Osteoblast (primary cell): Measurements from ENCODE around the gene ARHGAP6. TPM values are rescaled to one million over a fixed set of nuclear protein-coding genes. Genes with fewer than 3 reads are reported as not detected.

Source experiments
- DNase-seq: peaks from one replicate; pipeline ENCODE4 v3.0.0; 2011; ENCODE audit warnings: low spot score, mixed read lengths; ENCODE audit not compliant: insufficient read length; ENCODE audit errors: missing footprints
- H2AFZ ChIP-seq: 2 replicates; pipeline ENCODE4 v1.6.0; 2011; ENCODE audit warnings: mild to moderate bottlenecking, low read length
- H3K27ac ChIP-seq: 2 replicates; pipeline ENCODE4 v1.5.1; 2011; ENCODE audit warnings: mild to moderate bottlenecking, low read depth, low read length, moderate library complexity
- H3K27me3 ChIP-seq: 2 replicates; pipeline ENCODE4 v1.6.0; 2012; ENCODE audit warnings: mild to moderate bottlenecking, control low read depth, inconsistent platforms, low read length, moderate library complexity; ENCODE audit not compliant: insufficient read depth
- H3K36me3 ChIP-seq: 2 replicates; pipeline ENCODE4 v1.5.1; 2011; ENCODE audit warnings: mild to moderate bottlenecking, low read length, control low read depth, moderate library complexity; ENCODE audit not compliant: insufficient read depth
- H3K4me1 ChIP-seq: 2 replicates; pipeline ENCODE4 v1.5.1; 2011; ENCODE audit warnings: mild to moderate bottlenecking, low read length, control low read depth, moderate library complexity; ENCODE audit not compliant: insufficient read depth
- H3K4me2 ChIP-seq: 2 replicates; pipeline ENCODE4 v1.6.0; 2011; ENCODE audit warnings: mild to moderate bottlenecking, low read length; ENCODE audit not compliant: insufficient read depth
- H3K4me3 ChIP-seq: fragments of 200-600 bp; sonication (generic); 3 replicates; pipeline ENCODE4 v1.5.1; 2012; ENCODE audit warnings: mild to moderate bottlenecking, low read length, inconsistent platforms; ENCODE audit not compliant: insufficient read depth
- H3K79me2 ChIP-seq: 2 replicates; pipeline ENCODE4 v1.6.0; 2012; ENCODE audit warnings: mild to moderate bottlenecking, low read length, control low read depth, inconsistent platforms; ENCODE audit not compliant: insufficient read depth
- H3K9me3 ChIP-seq: 2 replicates; pipeline ENCODE4 v1.5.1; 2011; ENCODE audit warnings: low read depth, low read length, control low read depth
- H4K20me1 ChIP-seq: 2 replicates; pipeline ENCODE4 v1.6.0; 2012; ENCODE audit warnings: mild to moderate bottlenecking, low read length, control low read depth; ENCODE audit not compliant: insufficient read depth
- CTCF ChIP-seq: IDR thresholded peaks from 2 replicates; pipeline ENCODE4 v1.5.1; 2011; ENCODE audit warnings: mild to moderate bottlenecking, low read depth, low read length, moderate library complexity; ENCODE audit errors: extremely low read depth
- total RNA-seq: library from RNA; depleted of rRNA; stranded (reverse); fragments of >200 nt; gene quantifications from 2 replicates; pipeline ENCODE4 v1.2.3, GENCODE V29; 2012

ARHGAP6 gene
- total RNA-seq, 1 donor: 2.2 TPM

- no peaks in the 10 kb centered on the region for H4K20me1 ChIP-seq
- no peak overlapping the region for H2AFZ ChIP-seq
- H3K4me2 ChIP-seq: no peak overlapping the region
- H3K4me3 ChIP-seq: no peak overlapping the region
- DNase-seq: no peak
- H3K27me3 ChIP-seq: no peaks in the 10 kb centered on the region
- no peaks in the 10 kb centered on the region for H3K4me1 ChIP-seq
- peak; percentile 68 for TF ChIP-seq CTCF
- no peaks in the 10 kb centered on the region for H3K9me3 ChIP-seq
- H3K36me3 ChIP-seq: no peaks in the 10 kb centered on the region
- H3K27ac ChIP-seq: no peak overlapping the region
- no peaks in the 10 kb centered on the region for H3K79me2 ChIP-seq
These were observed 528.1 kb downstream of the ARHGAP6 start for GRCh38 chrX:11137543-11138139.

- no peak for TF ChIP-seq CTCF
- Histone ChIP-seq H3K4me1 (no peaks in the 10 kb centered on the region), H3K27ac (no peak overlapping the region), H2AFZ (no peak overlapping the region), H3K27me3 (no peaks in the 10 kb centered on the region), H3K4me3 (no peak overlapping the region), H4K20me1 (no peaks in the 10 kb centered on the region), H3K79me2 (no peaks in the 10 kb centered on the region), H3K9me3 (no peaks in the 10 kb centered on the region), H3K4me2 (no peak overlapping the region), H3K36me3 (no peaks in the 10 kb centered on the region)
- no peak for DNase-seq
These were observed 530.0 kb downstream of the ARHGAP6 start for GRCh38 chrX:11135564-11136185.

GRCh38 chrX:11131146-11131545, 534.6 kb downstream of the ARHGAP6 start:
- no peak for TF ChIP-seq CTCF
- no peaks in the 10 kb centered on the region for H3K79me2 ChIP-seq
- no peak overlapping the region for H3K4me2 ChIP-seq
- no peaks in the 10 kb centered on the region for H4K20me1 ChIP-seq
- no peak overlapping the region for H2AFZ ChIP-seq
- no peaks in the 10 kb centered on the region for H3K27me3 ChIP-seq
- no peak overlapping the region for H3K27ac ChIP-seq
- DNase-seq: no peak
- H3K9me3 ChIP-seq: no peaks in the 10 kb centered on the region
- H3K4me1 ChIP-seq: no peaks in the 10 kb centered on the region
- H3K4me3 ChIP-seq: no peak overlapping the region
- H3K36me3 ChIP-seq: no peaks in the 10 kb centered on the region

GRCh38 chrX:11130136-11130535, 535.6 kb downstream of the ARHGAP6 start:
- TF ChIP-seq CTCF: no peak

More at GRCh38 chrX:11130136-11130535, 535.6 kb downstream of the ARHGAP6 start:
- Histone ChIP-seq H3K36me3 (no peaks in the 10 kb centered on the region), H3K27ac (no peak overlapping the region), H3K79me2 (no peaks in the 10 kb centered on the region), H4K20me1 (no peaks in the 10 kb centered on the region), H3K4me1 (no peaks in the 10 kb centered on the region), H3K4me2 (no peak overlapping the region), H3K9me3 (no peaks in the 10 kb centered on the region), H3K4me3 (no peak overlapping the region), H3K27me3 (no peaks in the 10 kb centered on the region), H2AFZ (no peak overlapping the region)
- no peak for DNase-seq
